GM06990 (cell line): Measurements from ENCODE around the gene PTPRS.

Source experiments
- DNase-seq: peaks from one replicate; pipeline ENCODE4 v3.0.0-alpha.2; 2011; ENCODE audit not compliant: insufficient read length; ENCODE audit errors: extremely low read depth
- H3K27me3 ChIP-seq: replicated peaks from 2 replicates; pipeline ENCODE4 v1.6.0; 2011; ENCODE audit warnings: low read length; ENCODE audit not compliant: control insufficient read depth, insufficient read depth
- H3K36me3 ChIP-seq: 2 replicates; pipeline ENCODE4 v1.5.1; 2011; ENCODE audit warnings: low read length; ENCODE audit not compliant: control insufficient read depth, insufficient read depth
- H3K4me3 ChIP-seq: replicated peaks from 2 replicates; pipeline ENCODE4 v1.5.1; 2011; ENCODE audit warnings: low read depth, mild to moderate bottlenecking, control low read depth, low read length
- CTCF ChIP-seq: IDR thresholded peaks from 2 replicates; pipeline ENCODE4 v1.5.1; 2011; ENCODE audit warnings: low read length, control low read depth, mild to moderate bottlenecking, inconsistent platforms; ENCODE audit not compliant: insufficient read depth, poor library complexity, severe bottlenecking

PTPRS gene

GRCh38 chr19:5352229-5352763 is 11.7 kb upstream of the PTPRS start:
- H3K4me3 ChIP-seq = no peak overlapping the region
- no peak for DNase-seq
- H3K27me3 ChIP-seq = no peaks in the 10 kb centered on the region; the same call in 1 of the 2 replicates
- no peak for TF ChIP-seq CTCF
- H3K36me3 ChIP-seq = no peaks in the 10 kb centered on the region

DNA sequence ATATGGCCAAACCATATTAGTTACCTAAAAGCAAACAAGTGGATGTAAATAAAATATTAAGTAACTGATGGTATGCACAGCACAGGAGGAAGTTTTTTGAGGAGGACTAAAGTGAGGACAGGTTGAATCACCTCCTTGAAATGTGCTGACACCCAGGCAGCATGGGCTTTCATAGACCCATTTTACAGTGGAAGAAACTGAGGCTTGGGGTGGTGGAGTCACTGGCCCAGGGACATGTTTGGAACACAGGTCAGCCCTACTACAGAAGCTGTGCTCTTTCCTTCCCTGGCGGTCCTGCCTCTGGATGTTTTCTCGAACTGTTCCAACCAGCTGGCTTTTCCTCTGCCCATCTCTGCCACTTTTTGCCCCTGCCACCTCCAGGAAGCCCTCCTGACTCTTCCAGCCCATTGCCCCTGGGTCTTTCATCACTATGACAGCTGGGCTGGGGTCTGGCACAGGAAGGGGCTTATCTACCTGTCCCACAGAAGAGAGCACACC is 11.2 kb upstream of the PTPRS start:
- no peak for DNase-seq
- no peak for TF ChIP-seq CTCF
- Histone ChIP-seq H3K36me3 (no peaks in the 10 kb centered on the region), H3K27me3 (no peaks in the 10 kb centered on the region; the same call in 1 of the 2 replicates), H3K4me3 (no peak overlapping the region)

- Histone ChIP-seq H3K36me3 (no peaks in the 10 kb centered on the region), H3K27me3 (no peaks in the 10 kb centered on the region; the same call in 1 of the 2 replicates), H3K4me3 (no peak overlapping the region)
- no peak for TF ChIP-seq CTCF
- no peak for DNase-seq
Measured at GRCh38 chr19:5349041-5349440, 8.4 kb upstream of the PTPRS start.

DNA sequence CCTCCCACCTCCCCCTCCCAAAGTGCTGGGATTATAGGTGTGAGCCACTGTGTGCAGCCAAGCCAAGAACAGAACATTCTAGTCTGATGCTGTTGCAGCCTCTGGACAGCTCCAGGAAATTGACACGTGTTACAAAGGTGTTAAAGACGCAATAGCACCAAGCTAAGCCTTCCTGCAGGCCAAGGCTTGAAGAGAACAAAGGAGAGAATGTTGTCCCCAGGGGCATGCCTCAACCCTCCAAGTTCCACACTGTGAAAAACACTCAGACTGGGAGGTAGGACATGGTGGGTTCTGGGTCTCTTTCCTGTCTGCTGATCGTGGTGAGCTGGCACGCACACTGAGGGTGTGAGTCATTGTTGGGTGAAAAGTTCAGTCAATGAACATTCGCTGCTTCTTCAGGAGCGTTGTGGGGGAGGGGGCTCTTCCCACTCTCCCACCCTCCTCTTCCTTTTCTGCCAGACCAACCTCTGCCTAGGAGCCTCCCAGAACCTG is 5.3 kb upstream of the PTPRS start:
- no peak for TF ChIP-seq CTCF
- H3K36me3 ChIP-seq = no peaks in the 10 kb centered on the region
- no peak for DNase-seq

DNA sequence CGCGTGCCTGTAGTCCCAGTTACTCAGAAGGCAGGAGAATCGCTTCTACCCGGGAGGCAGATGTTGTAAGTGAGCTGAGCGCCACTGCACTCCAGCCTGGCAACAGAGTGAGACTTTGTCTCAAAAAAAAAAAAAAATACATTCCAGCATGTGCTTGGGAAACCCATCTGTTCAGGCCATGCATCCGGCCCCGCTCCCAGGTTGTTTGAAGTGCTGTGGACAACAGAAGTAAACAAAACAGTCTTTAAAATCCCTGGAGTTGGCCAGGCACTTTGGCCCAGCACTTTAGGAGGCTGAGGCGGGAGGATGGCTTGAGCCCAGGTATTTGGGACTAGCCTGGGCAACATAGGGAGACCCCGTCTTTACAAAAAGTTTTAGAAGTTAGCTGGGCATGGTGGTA is 3.2 kb upstream of the PTPRS start:
- H3K4me3 ChIP-seq = no peak overlapping the region
- no peak for DNase-seq
- no peak for TF ChIP-seq CTCF
- no peaks in the 10 kb centered on the region for H3K36me3 ChIP-seq
- H3K27me3 ChIP-seq = no peaks in the 10 kb centered on the region; the same call in none of the 2 replicates

More for the DNA sequence above, 5.3 kb upstream of the PTPRS start:
- Histone ChIP-seq H3K4me3 (no peak overlapping the region), H3K27me3 (no peaks in the 10 kb centered on the region; the same call in 1 of the 2 replicates)
